Central memory CD4-positive, alpha-beta T cell (primary cell): ENCODE results near the gene TRIM67.
"Not testable (repeated sequence)": the region's sequence is repeated elsewhere in the genome, so short reads cannot be mapped to it uniquely, and the experiment has no call there.

ENCODE experiments used
- DNase-seq: peaks from one replicate; pipeline ENCODE4 v3.0.0; 2022
- total RNA-seq, 3 experiments: gene quantifications; one replicate each; lab custom pipeline; 2026; lab: John Stamatoyannopoulos, UW

TRIM67 gene
- 0 reads per million in 3 experiments for total RNA-seq

DNA sequence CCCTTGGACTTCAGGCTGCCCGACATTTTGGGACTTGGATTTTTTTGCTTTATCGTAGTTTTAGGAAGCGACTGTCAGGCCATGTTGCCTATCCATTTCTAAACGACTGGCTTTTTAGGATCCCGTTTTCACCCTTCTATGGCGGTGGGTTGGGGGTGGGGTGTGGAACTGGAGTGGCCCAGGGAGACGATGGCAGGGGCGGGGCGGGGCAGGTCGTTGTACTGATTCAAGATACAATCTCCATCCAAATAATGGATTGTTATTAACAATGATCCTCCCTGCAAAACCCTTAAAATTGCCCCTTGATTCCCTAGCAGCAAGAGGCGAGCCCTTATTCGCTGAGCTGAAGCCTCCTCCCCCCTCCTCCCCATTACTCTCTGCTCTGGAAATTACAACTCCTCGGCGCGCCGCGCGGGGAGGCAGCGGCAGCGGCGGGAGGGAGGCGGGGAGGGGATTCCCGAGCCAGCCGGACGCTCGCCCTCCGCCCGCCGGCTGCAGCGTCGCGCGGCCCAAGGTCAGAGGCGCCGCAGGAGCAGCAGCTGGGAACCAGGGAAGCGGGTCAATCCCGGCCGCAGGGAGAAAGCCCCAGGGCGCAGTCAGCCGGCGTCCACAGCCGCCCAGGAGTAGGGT, at the start of gene TRIM67:
TSS of gene TRIM67 (plus strand) at position 392 of the 630 bp plus-strand sequence. CDS start 912 bp downstream, outside the sequence.
- no peak for DNase-seq

DNA sequence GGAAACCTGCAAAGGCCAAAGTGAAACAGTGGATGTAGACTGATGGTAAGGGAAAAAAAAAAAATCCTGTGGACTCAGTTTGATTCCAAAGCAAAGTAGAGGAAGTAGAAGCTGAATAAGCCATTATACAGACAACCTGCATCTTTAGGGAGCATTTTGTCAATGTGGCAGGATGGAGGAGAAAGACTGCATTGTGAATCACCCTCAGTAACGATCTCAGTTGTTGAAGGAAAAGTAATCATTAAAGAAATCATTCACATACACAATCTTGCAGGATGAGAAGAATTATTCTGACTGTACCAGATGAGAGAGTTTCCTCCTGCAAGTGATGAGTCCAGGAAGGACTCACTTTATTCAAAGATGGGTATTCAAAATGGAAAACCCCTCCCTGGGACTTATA, 45.1 kb upstream of the TRIM67 start:
- no peak for DNase-seq

DNA sequence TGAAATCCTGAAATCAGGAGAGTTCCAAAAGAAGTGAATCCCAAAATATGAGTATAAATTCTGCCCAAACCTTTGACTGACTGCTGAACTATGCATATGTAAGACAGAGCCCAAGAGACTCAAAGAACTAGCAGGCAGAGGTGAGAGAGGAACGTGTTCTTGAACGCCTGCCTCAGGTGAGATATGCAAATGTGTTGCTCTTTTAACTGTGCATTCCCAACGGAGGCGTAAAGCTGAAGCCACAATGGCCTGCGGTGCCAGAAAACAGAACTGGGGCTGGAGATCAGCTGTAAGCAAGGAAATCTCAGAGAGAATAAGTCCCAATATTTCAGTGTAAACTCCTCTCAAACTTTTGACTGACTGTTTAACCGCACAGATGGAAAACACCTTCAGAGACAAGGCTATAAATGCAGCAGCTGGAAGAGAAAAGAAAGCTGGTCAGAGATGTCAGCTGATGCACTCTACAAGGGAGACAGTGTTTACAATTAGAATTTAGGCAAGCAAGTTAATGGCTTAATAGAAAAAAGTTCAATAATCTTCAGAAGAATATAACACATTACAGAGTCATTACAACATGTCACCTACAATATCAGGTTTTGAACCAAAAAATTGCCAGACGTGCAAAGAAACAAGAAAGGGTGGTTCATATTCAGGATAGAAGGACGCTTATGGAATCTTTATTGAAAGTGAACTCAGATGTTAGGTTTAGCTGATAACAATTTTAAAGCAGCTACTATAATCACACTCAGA, 43.0 kb upstream of the TRIM67 start:
- no peak for DNase-seq

DNA sequence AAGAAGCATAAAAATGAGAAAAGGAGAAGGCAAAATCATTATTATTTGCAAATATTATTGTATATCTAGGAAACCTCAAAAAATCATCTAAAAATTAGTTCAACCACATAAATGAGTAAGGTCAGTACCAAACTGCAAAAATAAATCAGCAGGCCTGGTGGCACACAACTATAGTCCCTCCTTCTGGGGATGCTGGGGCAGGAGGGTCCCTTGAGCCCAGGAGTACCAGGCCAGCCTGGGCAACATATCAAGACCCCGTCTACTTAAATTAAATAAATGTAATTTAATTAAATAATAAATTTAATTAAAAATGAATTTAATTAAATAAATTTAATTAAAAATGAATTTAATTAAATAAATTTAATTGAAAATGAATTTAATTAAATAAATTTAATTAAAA, 40.3 kb upstream of the TRIM67 start:
- no peak for DNase-seq

DNA sequence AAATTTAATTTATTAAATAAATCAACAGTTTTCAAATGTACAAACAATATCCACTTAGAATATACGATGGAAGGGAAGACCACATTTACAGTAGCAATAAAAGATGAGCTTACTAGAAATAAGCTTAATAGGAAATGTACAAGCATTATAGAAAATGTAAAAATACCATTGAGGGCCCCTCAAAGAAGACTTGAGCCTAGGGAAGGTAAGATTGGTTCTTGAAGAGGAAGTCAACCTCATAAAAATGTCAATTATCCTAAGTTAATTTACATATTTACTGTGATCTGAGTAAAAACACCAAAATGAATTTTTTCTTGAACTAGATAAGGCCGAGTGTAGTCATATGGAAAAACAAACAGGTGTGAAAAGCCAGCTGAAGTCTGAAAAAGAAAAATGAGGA, 39.7 kb upstream of the TRIM67 start:
- DNase-seq = no peak

DNA sequence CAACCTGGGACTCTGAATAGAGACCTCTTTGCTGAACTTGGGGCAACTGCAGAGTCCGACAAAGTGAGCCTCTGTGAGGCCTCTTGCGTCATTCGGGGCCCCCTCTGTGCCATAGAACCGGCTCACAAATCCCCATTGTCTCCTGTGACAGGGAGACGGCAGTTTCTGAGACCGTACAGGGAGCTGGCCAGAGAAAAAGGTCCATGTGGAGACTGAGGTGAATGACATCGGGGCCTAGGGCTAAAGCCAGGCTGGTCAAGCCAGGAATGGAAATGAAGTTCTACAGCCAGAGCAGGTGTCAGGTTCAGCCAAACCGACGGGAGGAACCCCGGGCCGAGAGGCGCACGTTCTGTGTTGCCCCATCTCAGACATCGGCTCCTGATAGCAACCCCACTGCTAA, 37.1 kb upstream of the TRIM67 start:
- DNase-seq = no peak

DNA sequence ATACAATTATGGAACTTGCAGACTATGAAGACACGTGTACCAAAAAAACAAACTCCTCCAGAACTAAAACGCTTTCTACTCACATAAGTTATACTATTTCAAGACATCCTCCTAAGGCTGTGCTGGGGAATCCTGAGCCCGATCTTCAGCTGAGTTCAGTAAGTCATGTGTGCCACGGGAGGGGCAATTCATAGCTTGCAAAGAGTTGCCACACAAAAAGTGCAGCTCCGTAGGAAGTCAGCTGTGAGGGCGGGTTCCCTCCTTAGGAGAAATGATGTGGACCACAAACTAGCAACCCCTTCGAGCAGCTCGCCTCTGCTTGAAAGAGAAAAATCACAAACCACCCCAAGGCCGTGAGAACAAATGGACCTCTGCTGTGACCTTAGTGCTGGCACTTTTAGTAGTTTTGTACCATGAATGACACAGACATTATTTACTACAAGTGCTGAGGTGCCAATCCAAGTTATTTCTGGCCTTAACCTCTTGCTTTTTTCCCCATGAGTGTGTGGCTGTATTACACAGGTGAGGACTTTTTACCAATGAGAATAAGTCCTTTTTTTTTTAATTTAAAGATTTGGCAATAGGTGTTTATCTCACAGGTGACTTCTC, 35.8 kb upstream of the TRIM67 start:
- DNase-seq = no peak

DNA sequence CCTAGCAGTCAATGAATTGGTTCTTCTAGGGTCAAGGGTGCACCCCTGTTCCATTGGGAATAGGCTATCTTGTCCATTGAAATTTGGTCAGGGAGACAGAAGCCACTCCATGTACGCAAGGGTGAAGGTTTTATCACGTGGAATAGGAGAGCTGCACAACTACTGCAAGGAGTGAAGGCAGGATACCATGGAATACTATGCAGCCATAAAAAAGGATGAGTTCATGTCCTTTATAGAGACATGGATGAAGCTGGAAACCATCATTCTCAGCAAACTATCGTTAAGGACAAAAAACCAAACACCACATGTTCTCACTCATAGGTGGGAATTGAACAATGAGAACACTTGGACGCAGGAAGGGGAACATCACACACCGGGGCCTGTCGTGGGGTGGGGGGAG, 34.8 kb upstream of the TRIM67 start:
- DNase-seq = not testable (repeated sequence)

DNA sequence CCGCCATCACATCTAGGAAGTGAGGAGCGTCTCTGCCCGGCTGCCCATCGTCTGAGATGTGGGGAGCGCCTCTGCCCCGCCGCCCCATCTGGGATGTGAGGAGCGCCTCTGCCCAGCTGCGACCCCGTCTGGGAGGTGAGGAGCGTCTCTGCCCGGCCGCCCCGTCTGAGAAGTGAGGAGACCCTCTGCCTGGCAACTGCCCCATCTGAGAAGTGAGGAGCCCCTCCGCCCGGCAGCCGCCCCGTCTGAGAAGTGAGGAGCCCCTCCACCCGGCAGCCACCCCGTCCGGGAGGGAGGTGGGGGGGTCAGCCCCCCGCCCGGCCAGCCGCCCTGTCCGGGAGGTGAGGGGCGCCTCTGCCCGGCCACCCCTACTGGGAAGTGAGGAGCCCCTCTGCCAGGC, 33.4 kb upstream of the TRIM67 start:
- not testable (repeated sequence) for DNase-seq

DNA sequence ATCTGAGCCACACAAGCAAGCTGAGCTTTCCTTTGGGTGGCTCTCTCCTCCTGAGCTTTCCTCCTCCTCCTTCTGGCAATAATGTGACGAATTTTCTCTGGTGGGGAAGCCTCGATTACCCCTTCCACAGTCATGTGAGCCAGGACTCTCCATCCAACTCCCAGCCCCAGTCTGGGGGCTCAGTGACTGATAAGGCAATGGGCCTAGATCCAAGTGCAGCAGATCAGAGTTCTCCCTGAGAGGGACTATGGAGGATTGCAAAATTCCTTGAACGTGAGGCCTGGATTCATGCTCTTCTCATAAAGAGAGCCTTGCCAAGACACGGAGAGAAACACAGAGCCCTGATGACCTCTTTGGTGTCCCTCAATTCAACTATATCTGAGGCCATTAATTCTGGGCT, 31.3 kb upstream of the TRIM67 start:
- DNase-seq = no peak

DNA sequence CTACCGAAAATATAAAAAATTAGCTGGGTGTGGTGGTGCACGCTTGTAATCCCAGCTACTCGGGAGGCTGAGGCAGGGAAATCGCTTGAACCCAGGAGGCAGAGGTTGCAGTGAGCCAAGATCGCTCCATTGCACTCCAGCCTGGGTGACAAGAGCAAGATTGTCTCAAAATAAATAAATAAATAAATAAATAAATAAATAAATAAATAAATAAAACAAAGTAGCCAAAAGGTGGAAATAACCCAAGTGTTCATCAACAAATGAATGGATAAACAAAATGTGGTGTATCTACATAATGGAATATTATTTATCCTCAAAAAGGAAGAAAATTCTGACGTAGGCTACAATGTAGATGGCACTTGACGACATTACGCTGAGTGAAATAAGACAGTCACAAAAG, 29.3 kb upstream of the TRIM67 start:
- not testable (repeated sequence) for DNase-seq

DNA sequence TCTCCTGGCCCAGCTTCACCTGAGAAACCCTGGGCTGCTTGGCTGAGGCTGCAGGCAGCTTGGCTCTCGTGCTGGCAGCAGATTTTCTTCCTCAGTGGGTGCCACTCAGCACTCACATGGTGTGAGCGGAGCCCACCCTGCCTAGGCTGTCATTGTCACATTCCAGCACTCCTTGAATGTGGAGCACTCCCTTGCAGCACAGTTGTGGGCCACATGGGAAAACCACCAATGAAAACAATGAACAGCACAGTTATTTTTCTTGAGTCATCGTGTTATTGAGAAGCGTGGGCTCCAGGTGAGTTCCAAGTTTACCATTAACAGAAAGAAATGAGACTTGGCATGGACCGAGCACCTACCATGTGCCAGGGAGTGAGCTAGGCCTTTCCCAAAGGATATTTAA, 27.2 kb upstream of the TRIM67 start:
- no peak for DNase-seq

DNA sequence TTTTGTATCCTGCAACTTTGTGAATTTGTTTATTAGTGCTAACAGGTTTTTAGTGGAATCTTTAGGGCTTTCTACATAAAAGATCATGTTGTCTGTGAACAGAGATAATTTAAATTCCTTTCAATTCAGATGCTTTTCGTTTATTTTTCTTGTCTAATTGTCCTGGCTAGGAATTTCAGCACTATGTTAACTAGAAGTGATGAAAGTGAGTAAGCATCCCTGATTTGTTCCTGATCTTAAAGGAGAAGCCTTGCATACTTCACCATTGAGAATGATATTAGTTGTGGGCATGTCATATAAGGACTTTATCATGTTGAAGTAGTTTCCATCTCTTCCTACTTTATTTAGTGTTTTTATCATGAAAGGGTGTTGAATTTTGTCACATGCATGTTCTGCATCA, 23.6 kb upstream of the TRIM67 start:
- no peak for DNase-seq

DNA sequence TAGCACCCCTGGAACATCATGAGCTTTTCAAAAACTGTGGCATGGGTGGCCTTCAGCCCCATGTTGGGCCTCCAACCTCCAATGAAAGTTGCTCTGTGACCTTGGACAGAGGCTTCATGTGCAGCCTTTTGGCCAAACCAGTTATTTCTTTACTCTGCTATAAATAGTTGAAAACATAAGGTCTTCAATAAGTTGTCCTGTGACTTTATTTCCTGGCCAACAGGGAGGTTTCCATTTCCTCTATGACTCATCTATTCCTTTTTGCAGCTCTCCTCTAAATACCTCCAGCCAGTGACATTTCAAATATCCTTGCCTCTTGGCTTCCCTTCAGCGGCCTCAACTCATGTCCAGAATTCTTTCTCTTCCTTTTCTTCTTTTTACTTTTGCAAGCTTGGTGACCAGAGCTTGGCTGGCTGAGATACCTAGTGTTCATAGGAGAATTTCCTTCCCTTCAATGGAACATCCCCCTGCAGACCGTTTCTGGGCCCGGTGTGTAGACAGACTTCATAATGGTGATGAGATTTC, 22.7 kb upstream of the TRIM67 start:
- DNase-seq = no peak

DNA sequence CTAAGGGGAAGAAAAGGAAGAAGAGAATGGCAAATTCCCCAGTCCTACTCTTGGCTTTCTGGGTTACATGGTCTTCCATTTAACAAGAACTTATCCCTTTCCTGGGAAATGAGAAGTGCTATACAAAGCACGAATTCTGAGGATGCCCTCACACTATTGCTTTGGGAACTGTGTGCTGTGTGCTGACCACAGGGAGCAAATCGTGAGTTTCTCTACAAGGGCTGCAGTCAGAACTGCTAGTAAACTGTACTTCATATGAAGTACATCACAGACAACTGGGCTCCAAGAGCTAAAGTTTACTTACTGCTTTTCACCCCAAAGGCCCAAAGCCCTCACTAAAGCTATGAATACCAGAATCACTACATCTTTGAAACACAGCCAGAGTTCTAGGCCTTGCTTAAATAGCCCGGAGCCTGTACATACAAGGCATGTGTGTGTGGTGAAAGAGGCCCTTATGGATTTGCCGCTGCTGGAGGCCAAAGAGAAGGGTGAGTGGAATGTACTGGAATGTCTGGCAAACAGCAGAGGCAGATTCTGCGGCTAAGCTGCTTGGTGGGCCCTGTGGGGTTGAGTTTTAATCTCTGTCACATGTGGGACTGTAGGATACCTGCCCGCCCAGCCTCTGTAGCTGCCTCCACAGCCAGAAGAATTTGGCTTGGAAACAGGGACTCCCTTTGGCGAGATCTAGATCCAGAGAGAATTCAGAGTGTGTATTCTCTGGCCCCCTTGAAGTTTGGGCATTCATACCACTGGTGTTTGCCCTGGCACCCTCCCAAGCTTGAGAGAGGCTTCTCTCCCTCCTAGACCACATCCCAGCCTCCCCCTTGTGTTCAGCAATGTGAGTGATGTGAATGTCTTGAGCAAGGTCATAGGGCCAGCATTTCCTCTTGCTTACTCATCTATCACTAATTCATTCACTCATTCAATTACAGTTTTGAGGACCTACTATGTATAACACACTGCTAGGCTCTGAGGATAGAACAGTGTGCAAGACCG, 21.9 kb upstream of the TRIM67 start:
- DNase-seq = no peak

DNA sequence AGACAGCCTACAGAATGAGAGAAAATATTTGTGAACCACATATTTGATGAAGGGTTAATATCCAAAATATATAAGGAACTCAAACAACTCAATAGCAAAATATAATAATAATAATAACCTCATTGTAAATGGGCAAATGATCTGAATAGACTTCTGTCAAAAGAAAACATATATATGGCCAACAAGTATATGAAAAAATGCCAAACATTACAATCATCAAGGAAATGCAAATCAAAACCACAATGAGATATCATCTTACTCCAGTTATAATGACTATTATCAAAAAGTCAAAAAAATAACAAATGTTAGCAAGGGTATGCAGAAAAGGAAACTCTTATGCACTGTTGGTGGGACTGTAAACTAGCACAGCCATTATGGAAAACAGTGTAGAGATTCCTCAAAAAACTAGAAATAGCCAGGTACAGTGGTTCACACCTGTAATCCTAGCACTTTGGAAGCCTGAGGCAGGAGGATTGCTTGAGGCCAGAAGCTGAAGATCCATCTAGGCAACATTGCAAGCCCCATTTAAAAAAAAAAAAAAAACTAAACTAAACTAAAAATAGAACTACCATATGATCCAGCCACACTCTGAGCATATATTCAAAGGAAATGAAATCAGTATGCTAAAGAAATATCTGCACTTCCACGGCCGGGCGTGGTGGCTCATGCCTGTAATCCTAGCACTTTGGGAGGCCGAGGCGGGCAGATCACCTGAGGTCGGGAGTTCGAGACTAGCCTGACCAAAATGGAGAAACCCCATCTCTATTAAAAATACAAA, 17.3 kb upstream of the TRIM67 start:
- DNase-seq = no peak

DNA sequence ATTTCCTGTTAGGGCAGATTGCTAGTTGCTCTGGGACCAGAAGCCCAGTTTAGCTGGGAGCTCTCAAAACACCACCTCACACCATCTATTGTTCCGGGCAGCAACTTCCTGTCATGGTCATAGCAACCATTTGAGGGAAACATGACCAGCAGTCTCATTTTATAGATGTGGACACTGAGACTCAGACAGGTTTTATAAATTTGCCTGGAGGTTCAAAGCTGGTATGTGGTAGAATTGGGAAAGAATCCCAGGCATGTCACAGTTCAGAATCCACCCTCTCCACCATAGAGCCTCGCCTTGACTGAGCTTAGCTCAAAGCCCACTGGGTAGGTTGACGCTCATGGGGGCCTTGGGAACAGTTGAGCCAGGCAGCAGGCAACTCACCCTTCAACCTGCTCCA, 14.0 kb upstream of the TRIM67 start:
- no peak for DNase-seq

DNA sequence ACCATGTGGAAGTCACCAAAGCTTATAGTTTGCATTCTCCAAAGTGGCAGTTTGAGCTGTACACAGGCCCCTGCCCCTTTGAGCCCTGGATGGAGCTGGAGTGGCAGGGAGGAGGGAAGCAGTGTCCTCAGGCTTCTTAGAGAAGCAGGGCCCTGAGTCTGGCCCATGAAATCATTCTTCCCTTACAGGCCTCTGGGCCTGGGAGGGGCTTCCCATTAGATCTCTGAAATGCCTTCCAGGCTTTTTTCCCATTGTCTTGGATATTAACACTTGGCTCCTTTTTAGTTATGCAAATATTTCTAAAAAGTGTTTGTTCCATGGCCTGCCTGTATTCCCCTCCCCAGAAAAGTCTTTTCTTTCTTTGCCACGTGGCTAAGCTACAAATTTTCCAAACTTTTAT, 10.0 kb upstream of the TRIM67 start:
- DNase-seq = no peak

DNA sequence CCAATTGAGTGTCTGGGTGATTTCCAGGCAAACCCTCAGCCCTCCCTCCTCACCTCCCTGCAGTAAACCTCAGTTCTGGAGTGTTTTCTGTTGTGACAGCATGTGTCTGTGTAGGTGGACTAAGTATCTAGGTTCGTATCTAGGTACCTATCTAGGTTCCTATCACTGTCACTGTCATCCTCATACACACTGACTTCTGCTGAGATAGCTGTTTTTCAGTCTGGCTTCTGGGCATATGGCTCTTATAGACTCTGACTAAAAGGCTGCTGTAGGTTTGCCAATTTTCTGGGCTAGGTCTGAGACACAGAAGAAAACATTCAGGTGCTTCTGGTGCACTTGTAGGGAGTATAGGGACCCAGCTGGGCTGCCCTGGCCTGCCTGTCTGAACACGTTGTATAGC, 8.1 kb upstream of the TRIM67 start:
- no peak for DNase-seq

DNA sequence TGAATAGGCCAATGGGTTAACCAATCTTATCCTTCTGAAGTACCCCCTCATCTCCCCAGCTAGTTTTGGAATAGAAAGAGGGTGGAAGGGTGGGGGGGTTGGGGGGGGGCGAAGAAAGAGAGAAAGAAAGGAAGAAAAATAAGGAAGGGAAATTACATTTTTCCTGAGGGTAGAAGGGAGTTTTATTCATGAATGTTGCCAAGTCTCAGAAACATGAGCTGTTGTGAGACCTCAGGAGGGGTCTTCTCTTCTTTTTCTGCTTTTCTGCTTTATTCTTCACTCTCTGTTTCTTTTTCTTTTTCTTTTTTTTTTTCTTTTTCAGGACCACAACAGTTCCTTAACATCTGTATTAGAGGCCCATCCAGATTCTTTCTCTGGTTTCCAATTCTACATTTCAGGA, 6.0 kb upstream of the TRIM67 start:
- no peak for DNase-seq

DNA sequence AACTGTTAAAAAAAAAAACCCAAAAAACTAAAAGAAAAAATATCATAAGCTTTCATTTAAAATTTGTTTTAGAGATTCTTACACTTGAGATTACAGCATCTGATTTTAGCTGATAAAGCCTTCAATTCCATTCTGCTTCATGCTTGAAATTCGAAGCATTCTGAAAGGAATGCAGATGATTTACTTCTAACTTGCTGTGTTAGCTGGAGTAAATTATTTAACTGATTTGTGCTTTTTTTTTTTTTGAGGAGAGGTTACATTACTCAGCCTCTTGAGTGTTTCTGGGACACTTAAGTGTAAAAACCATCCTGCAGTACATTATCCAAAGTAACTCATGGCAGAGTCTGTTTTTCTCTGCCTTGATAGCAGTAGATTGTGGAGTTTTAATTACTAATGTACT, 4.5 kb upstream of the TRIM67 start:
- no peak for DNase-seq

DNA sequence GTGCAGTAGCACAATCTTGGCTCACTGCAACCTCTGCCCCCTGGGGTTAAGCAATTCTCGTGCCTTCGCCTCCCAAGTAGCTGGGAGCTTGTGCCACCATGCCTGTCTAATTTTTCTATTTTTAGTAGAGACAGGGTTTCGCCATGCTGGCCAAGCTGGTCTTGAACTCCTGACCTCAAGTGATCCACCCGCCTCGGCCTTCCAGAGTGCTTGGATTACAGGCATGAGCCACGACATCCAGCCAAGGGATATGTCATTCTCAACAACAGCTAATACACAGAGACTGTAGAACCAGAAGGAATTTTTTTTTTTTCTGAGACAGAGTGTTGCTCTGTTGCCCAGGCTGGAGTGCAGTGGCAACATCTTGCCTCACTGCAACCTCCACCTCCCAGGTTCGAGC, 3.7 kb upstream of the TRIM67 start:
- DNase-seq = not testable (repeated sequence)
